Chondrocyte (in vitro differentiated cells): ENCODE results near the gene VIT. TPM values are rescaled to one million over a fixed set of nuclear protein-coding genes. Genes with fewer than 3 reads are reported as not detected.

Source experiments
- DNase-seq: peaks from one replicate; pipeline ENCODE4 v3.0.0; 2021; ENCODE audit warnings: mixed read lengths, low spot score
- H3K27ac Mint-ChIP-seq: one replicate; pipeline ENCODE4 v1.8.0; 2021; ENCODE audit warnings: mild to moderate bottlenecking, moderate library complexity, mixed read lengths; ENCODE audit not compliant: unreplicated experiment
- H3K27me3 Mint-ChIP-seq: 2 replicates; pipeline ENCODE4 v1.8.0; 2021; ENCODE audit warnings: low read depth, mixed read lengths
- H3K36me3 Mint-ChIP-seq: 2 replicates; pipeline ENCODE4 v1.8.0; 2021; ENCODE audit warnings: low read depth, mixed read lengths
- H3K4me1 Mint-ChIP-seq: 2 replicates; pipeline ENCODE4 v1.8.0; 2021; ENCODE audit warnings: low read depth, mild to moderate bottlenecking, mixed read lengths
- H3K4me3 Mint-ChIP-seq: one replicate; pipeline ENCODE4 v1.8.0; 2021; ENCODE audit warnings: mild to moderate bottlenecking, moderate library complexity, mixed read lengths; ENCODE audit not compliant: unreplicated experiment
- H3K9me3 Mint-ChIP-seq: 2 replicates; pipeline ENCODE4 v1.8.0; 2021; ENCODE audit warnings: low read depth, mixed read lengths
- CTCF ChIP-seq: fragments of 200-600 bp; sonication (generic); IDR thresholded peaks from 2 replicates; pipeline ENCODE4 v1.5.0; 2021; ENCODE audit warnings: antibody characterized with exemption, mild to moderate bottlenecking, moderate library complexity
- total RNA-seq: library from RNA; stranded (reverse); gene quantifications from 3 replicates; pipeline ENCODE4 v1.2.1, GENCODE V29; 2021

Gene VIT
- total RNA-seq, 1 donor from 2014 or later = 0.15 TPM

DNA sequence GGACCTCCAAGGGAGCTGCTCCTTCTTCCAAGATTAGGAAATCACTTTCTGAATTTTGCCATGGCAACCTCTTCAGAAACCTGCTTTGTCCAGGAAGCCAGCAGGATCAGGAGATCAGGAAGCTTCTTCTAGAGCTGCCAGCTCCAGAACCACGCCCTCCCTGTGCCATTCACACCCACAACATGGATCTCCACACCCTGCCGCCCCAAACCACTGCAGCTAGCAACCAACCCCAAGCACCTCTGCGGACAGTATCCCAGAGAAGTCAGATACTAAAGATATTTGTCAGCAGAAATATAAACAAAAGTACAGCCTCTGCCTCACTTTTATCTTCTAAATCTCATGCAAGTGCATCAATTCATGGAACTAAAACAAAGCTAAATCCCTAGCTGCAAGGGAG is 106.4 kb downstream of the VIT start:
- TF ChIP-seq CTCF = no peak
- Mint-ChIP-seq H3K36me3 (no peaks in the 10 kb centered on the region), H3K4me3 (no peak overlapping the region), H3K4me1 (no peaks in the 10 kb centered on the region), H3K27ac (no peak overlapping the region), H3K9me3 (peaks cover 3% of the 10 kb centered on the region), H3K27me3 (no peaks in the 10 kb centered on the region)
- no peak for DNase-seq

DNA sequence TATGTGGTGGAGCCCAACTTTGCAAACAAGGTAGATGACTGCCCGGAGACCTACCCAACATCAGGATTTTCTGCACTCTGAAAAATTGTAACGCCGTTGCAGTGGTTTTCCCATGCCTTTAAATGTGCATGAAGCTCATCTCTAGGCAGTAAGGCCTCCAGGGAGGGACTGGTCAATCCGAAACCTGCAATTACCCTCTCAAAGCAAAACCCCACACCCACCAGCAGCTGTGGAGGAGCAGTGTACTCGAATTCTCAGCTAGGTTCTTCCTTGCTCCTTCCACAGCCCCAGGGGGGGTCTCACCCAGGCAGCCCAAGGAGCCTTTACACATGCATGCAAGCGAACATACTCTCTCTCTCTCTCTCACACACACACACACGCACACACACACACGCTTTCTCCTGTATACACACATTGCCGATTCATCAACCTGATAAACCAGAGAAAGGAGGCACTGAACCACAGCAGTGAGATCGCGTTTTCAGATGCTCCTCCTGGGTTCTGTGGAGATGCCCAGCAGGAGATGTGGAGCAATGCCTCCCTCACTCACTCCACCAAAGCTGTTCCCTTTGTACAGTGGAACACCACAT is 109.2 kb downstream of the VIT start:
- H3K27me3 Mint-ChIP-seq = no peaks in the 10 kb centered on the region
- H3K9me3 Mint-ChIP-seq = peaks cover 3% of the 10 kb centered on the region
- no peak for DNase-seq
- H3K27ac Mint-ChIP-seq = no peak overlapping the region
- no peaks in the 10 kb centered on the region for H3K36me3 Mint-ChIP-seq
- H3K4me3 Mint-ChIP-seq = no peak overlapping the region
- H3K4me1 Mint-ChIP-seq = no peaks in the 10 kb centered on the region
- TF ChIP-seq CTCF = no peak

DNA sequence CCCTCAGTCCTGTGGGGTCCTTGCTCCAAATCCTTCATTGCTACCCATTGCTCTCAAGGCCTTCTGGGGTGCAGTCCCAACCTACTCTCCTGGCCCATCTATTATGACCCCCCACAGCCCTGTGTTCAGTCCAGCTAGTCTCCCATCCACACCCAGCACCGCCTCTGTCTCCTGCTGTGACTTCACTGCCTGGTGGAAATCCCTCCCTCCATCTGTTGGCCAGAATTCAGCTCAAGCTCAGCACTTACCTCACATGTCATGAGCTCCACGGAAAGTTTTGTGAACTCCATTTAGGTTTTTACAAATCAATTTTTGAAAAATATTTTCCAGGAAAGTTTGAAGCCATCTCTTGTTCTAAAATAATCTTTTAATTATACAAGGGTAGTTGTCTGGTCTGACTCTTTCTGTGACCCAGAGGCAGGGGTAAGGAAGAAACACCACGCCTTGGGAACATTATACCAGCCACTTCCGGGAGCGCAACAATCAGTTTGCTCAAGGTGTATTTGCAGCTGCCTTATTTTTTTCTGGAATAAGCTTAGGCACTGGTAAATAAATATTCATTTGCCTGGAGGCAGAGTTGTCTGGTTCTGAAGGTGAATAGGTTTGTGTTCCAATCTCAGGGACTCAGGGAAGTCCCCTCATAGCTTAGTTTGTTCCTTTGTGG is 110.8 kb downstream of the VIT start:
- no peak for DNase-seq
- peaks cover under 1% of the 10 kb centered on the region for H3K27me3 Mint-ChIP-seq
- no peaks in the 10 kb centered on the region for H3K4me1 Mint-ChIP-seq
- H3K36me3 Mint-ChIP-seq = no peaks in the 10 kb centered on the region
- H3K4me3 Mint-ChIP-seq = no peak overlapping the region
- H3K27ac Mint-ChIP-seq = no peak overlapping the region
- H3K9me3 Mint-ChIP-seq = peaks cover 3% of the 10 kb centered on the region
- no peak for TF ChIP-seq CTCF

- TF ChIP-seq CTCF = no peak
- peaks cover 2% of the 10 kb centered on the region for H3K27me3 Mint-ChIP-seq
- H3K9me3 Mint-ChIP-seq = peaks cover 3% of the 10 kb centered on the region
- no peaks in the 10 kb centered on the region for H3K36me3 Mint-ChIP-seq
- no peak overlapping the region for H3K27ac Mint-ChIP-seq
- no peak for DNase-seq
- no peaks in the 10 kb centered on the region for H3K4me1 Mint-ChIP-seq
- no peak overlapping the region for H3K4me3 Mint-ChIP-seq
Observed at GRCh38 chr2:36808386-36809068, 112.0 kb downstream of the VIT start.

GRCh38 chr2:36809069-36809445 is 112.5 kb downstream of the VIT start:
- Mint-ChIP-seq H3K27ac (no peak overlapping the region), H3K9me3 (peaks cover 3% of the 10 kb centered on the region), H3K4me3 (no peak overlapping the region), H3K4me1 (no peaks in the 10 kb centered on the region), H3K36me3 (no peaks in the 10 kb centered on the region), H3K27me3 (peaks cover 2% of the 10 kb centered on the region)
- TF ChIP-seq CTCF = no peak
- DNase-seq = no peak
